WTC11 (cell line): Measurements from ENCODE around the gene GLRX. TPM values are rescaled to one million over a fixed set of nuclear protein-coding genes. Genes with fewer than 3 reads are reported as not detected.

Experiments
- ATAC-seq: fragments of 200-7000 bp; cut with Tn5 transposase; 2 replicates; pipeline ENCODE4 v1.10.0; 2021; ENCODE audit warnings: mild to moderate bottlenecking, moderate library complexity
- CTCF ChIA-PET: fragments of 300-600 bp; sonication (Branson Sonifier 250); formaldehyde crosslinking; loops from one replicate; lab custom pipeline; 2021; ENCODE audit warnings: antibody characterized with exemption; lab: Charles Lee
- POLR2A ChIA-PET: fragments of 350-600 bp; sonication (Branson Sonifier 250); formaldehyde crosslinking; loops from one replicate; lab custom pipeline; 2021; ENCODE audit warnings: antibody characterized with exemption; lab: Charles Lee
- DNase-seq: peaks from one replicate; pipeline ENCODE4 v3.0.0; 2021; ENCODE audit warnings: low spot score
- H3K27ac Mint-ChIP-seq: 2 replicates; pipeline ENCODE4 v1.8.0; 2021; ENCODE audit warnings: mixed read lengths
- H3K27me3 Mint-ChIP-seq: 2 replicates; pipeline ENCODE4 v1.8.0; 2021; ENCODE audit warnings: low read depth, mild to moderate bottlenecking, moderate library complexity, mixed read lengths
- H3K36me3 Mint-ChIP-seq: 2 replicates; pipeline ENCODE4 v1.8.0; 2021; ENCODE audit warnings: mixed read lengths
- H3K4me1 Mint-ChIP-seq: 2 replicates; pipeline ENCODE4 v1.8.0; 2022; ENCODE audit warnings: mixed read lengths
- H3K4me3 Mint-ChIP-seq: 2 replicates; pipeline ENCODE4 v1.8.0; 2021; ENCODE audit warnings: mild to moderate bottlenecking, moderate library complexity, mixed read lengths
- H3K9me3 Mint-ChIP-seq: 2 replicates; pipeline ENCODE4 v1.8.0; 2021; ENCODE audit warnings: mixed read lengths
- ATF1 ChIP-seq: sonication (generic); formaldehyde crosslinking; IDR thresholded peaks from 2 replicates; pipeline ENCODE4 v1.8.1; 2023; ENCODE audit warnings: mild to moderate bottlenecking, moderate library complexity, missing genetic modification reagents
- ATF2 ChIP-seq: sonication (generic); formaldehyde crosslinking; IDR thresholded peaks from 2 replicates; pipeline ENCODE4 v1.8.1; 2022; ENCODE audit warnings: low read depth, missing genetic modification reagents, borderline replicate concordance
- CREB1 ChIP-seq: sonication (generic); formaldehyde crosslinking; IDR thresholded peaks from 2 replicates; pipeline ENCODE4 v1.8.0; 2023; ENCODE audit warnings: mild to moderate bottlenecking, missing genetic modification reagents
- CREM ChIP-seq: sonication (generic); formaldehyde crosslinking; IDR thresholded peaks from 2 replicates; pipeline ENCODE4 v1.8.1; 2022; ENCODE audit warnings: mild to moderate bottlenecking, missing genetic modification reagents, moderate library complexity
- E2F5 ChIP-seq: sonication (generic); formaldehyde crosslinking; IDR thresholded peaks from 2 replicates; pipeline ENCODE4 v1.8.1; 2022; ENCODE audit warnings: mild to moderate bottlenecking, moderate library complexity, missing genetic modification reagents
- FOXK1 ChIP-seq: sonication (generic); formaldehyde crosslinking; IDR thresholded peaks from 2 replicates; pipeline ENCODE4 v1.8.0; 2022; ENCODE audit warnings: mild to moderate bottlenecking, moderate library complexity, missing genetic modification reagents
- FOXP1 ChIP-seq: sonication (generic); formaldehyde crosslinking; IDR thresholded peaks from 2 replicates; pipeline ENCODE4 v1.8.0; 2022; ENCODE audit warnings: missing genetic modification reagents, mild to moderate bottlenecking, moderate library complexity, borderline replicate concordance
- FOXP4 ChIP-seq: sonication (generic); formaldehyde crosslinking; IDR thresholded peaks from 2 replicates; pipeline ENCODE4 v1.8.0; 2022; ENCODE audit warnings: mild to moderate bottlenecking, missing genetic modification reagents
- GABPB1 ChIP-seq: sonication (generic); formaldehyde crosslinking; IDR thresholded peaks from 2 replicates; pipeline ENCODE4 v1.8.1; 2023; ENCODE audit warnings: mild to moderate bottlenecking, missing genetic modification reagents
- HMGA2 ChIP-seq: fragments of 250-450 bp; sonication (Bioruptor Pico); IDR thresholded peaks from 2 replicates; pipeline ENCODE4 v1.4.0; 2021; ENCODE audit warnings: mild to moderate bottlenecking, moderate library complexity
- IRF2 ChIP-seq: sonication (generic); formaldehyde crosslinking; IDR thresholded peaks from 2 replicates; pipeline ENCODE4 v1.8.0; 2022; ENCODE audit warnings: low read depth, missing genetic modification reagents, borderline replicate concordance
- PREB ChIP-seq: sonication (generic); formaldehyde crosslinking; IDR thresholded peaks from 2 replicates; pipeline ENCODE4 v1.8.1; 2022; ENCODE audit warnings: mild to moderate bottlenecking, missing genetic modification reagents, moderate library complexity, borderline replicate concordance
- RELA ChIP-seq: sonication (generic); formaldehyde crosslinking; IDR thresholded peaks from 2 replicates; pipeline ENCODE4 v1.8.1; 2022; ENCODE audit warnings: missing genetic modification reagents, mild to moderate bottlenecking, borderline replicate concordance
- RORB ChIP-seq: fragments of 250-450 bp; sonication (Bioruptor Pico); IDR thresholded peaks from 2 replicates; pipeline ENCODE4 v1.9.0; 2021; ENCODE audit warnings: mild to moderate bottlenecking
- SMAD3 ChIP-seq: sonication (generic); formaldehyde crosslinking; IDR thresholded peaks from 2 replicates; pipeline ENCODE4 v1.8.0; 2022; ENCODE audit warnings: missing genetic modification reagents, mild to moderate bottlenecking, borderline replicate concordance
- TEAD1 ChIP-seq: sonication (generic); formaldehyde crosslinking; IDR thresholded peaks from 2 replicates; pipeline ENCODE4 v1.8.0; 2022; ENCODE audit warnings: mild to moderate bottlenecking, missing genetic modification reagents
- ZNF423 ChIP-seq: fragments of 250-450 bp; sonication (Bioruptor Pico); IDR thresholded peaks from 2 replicates; pipeline ENCODE4 v2.1.2; 2022; ENCODE audit warnings: mild to moderate bottlenecking, moderate library complexity
- total RNA-seq: library from RNA; stranded (reverse); gene quantifications from 3 replicates; pipeline ENCODE4 v1.2.3, GENCODE V29; 2021

Gene GLRX
- total RNA-seq, 1 experiment from 2014 or later, result 15.9 TPM

GRCh38 chr5:95780597-95780996 is 41.9 kb downstream of the GLRX start:
- TF ChIP-seq ZNF423 (CRISPR knock-in tag), result no peak
- TF ChIP-seq RELA (CRISPR knock-in tag), result no peak
- no peak for TF ChIP-seq PREB (CRISPR knock-in tag)
- no peak for TF ChIP-seq RORB
- TF ChIP-seq FOXP1 (CRISPR knock-in tag), result no peak
- TF ChIP-seq ATF2 (CRISPR knock-in tag), result no peak
- TF ChIP-seq IRF2, result no peak
- TF ChIP-seq HMGA2 (CRISPR knock-in tag), result no peak
- no peak for TF ChIP-seq FOXK1 (CRISPR knock-in tag)
- TF ChIP-seq GABPB1, result no peak
- ATAC-seq (no peak), DNase-seq (no peak)
- Mint-ChIP-seq H3K27me3 (no peaks in the 10 kb centered on the region; the same call in 1 of the 2 replicates), H3K9me3 (no peaks in the 10 kb centered on the region), H3K27ac (no peak overlapping the region), H3K4me3 (no peak overlapping the region), H3K4me1 (peaks cover 7% of the 10 kb centered on the region; the same call in 1 of the 2 replicates), H3K36me3 (no peaks in the 10 kb centered on the region)
- POLR2A ChIA-PET, result interaction anchor here (1.2 kb wide), 1 partner anchor 54 kb away, joined by 6 read pairs; no protein-coding TSS in a partner anchor
- CTCF ChIA-PET, result interaction anchor here (0.5 to 2.1 kb wide), 37 partner anchors 8 to 562 kb away, joined by 3 to 51 read pairs (median 5); partner anchors contain the start of genes GLRX, RFESD and RHOBTB3

GRCh38 chr5:95779611-95780010 is 42.9 kb downstream of the GLRX start:
- Mint-ChIP-seq H3K4me3 (no peak overlapping the region), H3K36me3 (no peaks in the 10 kb centered on the region), H3K4me1 (peaks cover 7% of the 10 kb centered on the region; the same call in 1 of the 2 replicates), H3K27me3 (no peaks in the 10 kb centered on the region; the same call in 1 of the 2 replicates), H3K27ac (no peak overlapping the region), H3K9me3 (no peaks in the 10 kb centered on the region)
- no peak for DNase-seq
- ChIA-PET CTCF (interaction anchor here (0.6 to 1.2 kb wide), 3 partner anchors 55 to 107 kb away, joined by 4 to 6 read pairs (median 4); no protein-coding TSS in a partner anchor), POLR2A (no interaction called here)
- TF ChIP-seq ATF1 (CRISPR knock-in tag) (no peak), CREB1 (CRISPR knock-in tag) (no peak), FOXP4 (CRISPR knock-in tag) (no peak), E2F5 (CRISPR knock-in tag) (no peak), SMAD3 (CRISPR knock-in tag) (no peak), TEAD1 (no peak), CREM (CRISPR knock-in tag) (no peak), PREB (CRISPR knock-in tag) (no peak)
- ATAC-seq, result no peak
